Stimulated activated CD8-positive, alpha-beta memory T cell treated with anti-CD3 and anti-CD28 coated beads, Interleukin-12 subunit alpha, Interleukin-12 subunit beta, amount 100 ng/mL, for 24 hours (primary cell): ENCODE measurements around the gene EXD3.
"Not testable (repeated sequence)": the region's sequence is repeated elsewhere in the genome, so short reads cannot be mapped to it uniquely, and the experiment has no call there.

Source experiments
- DNase-seq: peaks from one replicate; pipeline ENCODE4 v3.0.0-alpha.2; 2020; ENCODE audit errors: extremely low read depth

Gene EXD3

GRCh38 chr9:137339908-137340462 lies 83.0 kb downstream of the EXD3 start:
- not testable (repeated sequence) for DNase-seq

GRCh38 chr9:137339045-137339907 lies 83.7 kb downstream of the EXD3 start:
- no peak for DNase-seq

GRCh38 chr9:137336735-137337134 lies 86.2 kb downstream of the EXD3 start:
- no peak for DNase-seq

GRCh38 chr9:137333016-137333671 lies 89.8 kb downstream of the EXD3 start:
- DNase-seq: no peak

GRCh38 chr9:137331929-137332328 lies 91.0 kb downstream of the EXD3 start:
- no peak for DNase-seq

- no peak for DNase-seq
Observed at GRCh38 chr9:137330689-137331088, 92.3 kb downstream of the EXD3 start.

GRCh38 chr9:137329590-137329989 lies 93.4 kb downstream of the EXD3 start:
- DNase-seq: not testable (repeated sequence)

GRCh38 chr9:137327641-137328550 lies 95.1 kb downstream of the EXD3 start:
- DNase-seq: not testable (repeated sequence)

GRCh38 chr9:137326445-137327065 lies 96.4 kb downstream of the EXD3 start:
- no peak for DNase-seq

GRCh38 chr9:137325799-137326198 lies 97.2 kb downstream of the EXD3 start:
- no peak for DNase-seq

- DNase-seq: no peak
Observed at GRCh38 chr9:137325124-137325523, 97.8 kb downstream of the EXD3 start.

GRCh38 chr9:137323531-137324331 lies 99.2 kb downstream of the EXD3 start:
- no peak for DNase-seq

- DNase-seq: no peak
Observed at GRCh38 chr9:137321726-137322361, 101.1 kb downstream of the EXD3 start.

- no peak for DNase-seq
Observed at GRCh38 chr9:137320555-137321384, 102.2 kb downstream of the EXD3 start.

GRCh38 chr9:137319739-137320551 lies 103.0 kb downstream of the EXD3 start:
- DNase-seq: no peak

GRCh38 chr9:137319011-137319738 lies 103.8 kb downstream of the EXD3 start:
- no peak for DNase-seq

- DNase-seq: no peak
Observed at GRCh38 chr9:137318602-137319001, 104.4 kb downstream of the EXD3 start.
